Measurements from ENCODE around the gene APBB2. TPM values are rescaled to one million over a fixed set of nuclear protein-coding genes. Genes with fewer than 3 reads are reported as not detected.

Gene APBB2
- total and polyA plus RNA-seq, 2 of the 4 experiments (the other 2 are of a cell fraction), result 47.9 to 75.5 TPM

DNA sequence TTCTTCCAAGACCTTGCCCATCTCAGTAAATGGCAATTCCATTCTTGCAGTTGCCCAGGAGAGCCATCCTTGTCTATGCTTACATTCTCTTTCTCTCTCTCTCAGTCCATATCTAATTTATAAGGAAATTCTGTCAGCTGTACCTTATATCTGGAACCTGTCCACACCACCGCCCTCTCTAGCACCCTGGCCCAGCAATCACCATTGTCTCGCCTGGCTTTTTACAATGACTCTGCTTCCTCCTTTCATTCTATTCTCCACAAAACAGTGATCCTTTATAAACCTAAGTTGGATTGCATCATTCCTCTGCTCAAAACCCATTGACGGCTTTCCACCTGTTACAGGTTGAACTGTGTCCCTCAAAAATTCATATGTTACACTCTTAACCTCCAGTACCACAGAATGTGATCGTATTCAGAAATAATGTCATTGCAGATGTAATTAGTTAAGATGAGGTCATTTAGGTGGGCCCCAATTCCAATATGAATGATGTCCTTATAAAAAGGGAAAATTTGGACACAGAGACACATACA lies 31.3 kb downstream of the APBB2 start:
- Histone ChIP-seq H3K14ac (replicated peaks; ENCODE audit: low read depth, low read length) (0 out of 2 replicates have a peak overlapping the region, but pooled peaks have one; percentile 57), H3K4me2 (ENCODE audit: low read depth, low read length) (no peak overlapping the region), H2BK15ac (ENCODE audit: low read depth, low read length) (no peak overlapping the region), H2BK120ac (ENCODE audit: low read depth, low read length) (no peak overlapping the region), H4K5ac (ENCODE audit: low read depth, low read length) (no peak overlapping the region), H3K4me1 (ENCODE audit: control insufficient read depth, insufficient read depth, low read length) (peaks cover 9% of the 10 kb centered on the region), H3K4me3 (ENCODE audit: insufficient read depth, low read depth, low read length) (no peak overlapping the region), H4K20me1 (ENCODE audit: insufficient read depth, low read length) (peaks cover 7% of the 10 kb centered on the region; the same call in 1 of the 2 replicates), H2AK9ac (replicated peaks; ENCODE audit: low read depth, low read length, poor library complexity) (no peak overlapping the region), H2AFZ (replicated peaks; ENCODE audit: low read length, poor library complexity) (no peak overlapping the region), H3K36me3 (ENCODE audit: control insufficient read depth, insufficient read depth, low read length) (no peaks in the 10 kb centered on the region), H4K91ac (ENCODE audit: insufficient read depth, low read depth, low read length) (no peak overlapping the region), H3K56ac (ENCODE audit: extremely low read depth, insufficient read depth, low read length) (no peak overlapping the region), H3K9me1 (ENCODE audit: insufficient read depth, low read length) (peaks cover 5% of the 10 kb centered on the region), H4K8ac (ENCODE audit: low read depth in 2 of 2, low read length in 2 of 2) (no peak overlapping the region), H3K9ac (ENCODE audit: low read depth, low read length) (no peak overlapping the region), H3K9me3 (ENCODE audit: control insufficient read depth, insufficient read depth, low read length) (no peaks in the 10 kb centered on the region), H3K27me3 (ENCODE audit: control insufficient read depth, insufficient read depth, low read length) (no peaks in the 10 kb centered on the region), H3K27ac (ENCODE audit: insufficient read depth, low read length) (no peak overlapping the region), H3K79me1 (ENCODE audit: low read depth in 1 of 2, low read length in 2 of 2) (peaks cover 17 to 67% of the 10 kb centered on the region in 2 experiments), H2BK20ac (ENCODE audit: low read depth, low read length) (no peak overlapping the region), H2BK5ac (ENCODE audit: low read depth, low read length, poor library complexity, severe bottlenecking) (no peak overlapping the region), H3K23ac (ENCODE audit: low read depth, low read length) (no peak overlapping the region), H3K18ac (ENCODE audit: low read depth, low read length) (no peak overlapping the region), H2AK5ac (ENCODE audit: low read depth, low read length) (no peak overlapping the region), H3K4ac (ENCODE audit: low read depth, low read length) (no peak overlapping the region)
- ChIA-PET POLR2A (ENCODE audit: unreplicated experiment) (no interaction called here), CTCF (no interaction called here)
- in situ Hi-C loops (cut with MboI; ENCODE audit: low sequenced_read_pairs) (no loop called here), dilution Hi-C loops (cut with HindIII; ENCODE audit: low sequenced_read_pairs, unreplicated experiment) (no loop called here), intact Hi-C loops (cut with micrococcal nuclease) (no loop called here)
- WGBS, 2 experiments (ENCODE audit: extremely low coverage in 2 of 2, insufficient read length in 1 of 2), result 100% methylated on average over 2 of the region's 4 CpGs; no CpG with 5 or more reads in 1 of the 2 experiments
- TF ChIP-seq, protein P1, sequence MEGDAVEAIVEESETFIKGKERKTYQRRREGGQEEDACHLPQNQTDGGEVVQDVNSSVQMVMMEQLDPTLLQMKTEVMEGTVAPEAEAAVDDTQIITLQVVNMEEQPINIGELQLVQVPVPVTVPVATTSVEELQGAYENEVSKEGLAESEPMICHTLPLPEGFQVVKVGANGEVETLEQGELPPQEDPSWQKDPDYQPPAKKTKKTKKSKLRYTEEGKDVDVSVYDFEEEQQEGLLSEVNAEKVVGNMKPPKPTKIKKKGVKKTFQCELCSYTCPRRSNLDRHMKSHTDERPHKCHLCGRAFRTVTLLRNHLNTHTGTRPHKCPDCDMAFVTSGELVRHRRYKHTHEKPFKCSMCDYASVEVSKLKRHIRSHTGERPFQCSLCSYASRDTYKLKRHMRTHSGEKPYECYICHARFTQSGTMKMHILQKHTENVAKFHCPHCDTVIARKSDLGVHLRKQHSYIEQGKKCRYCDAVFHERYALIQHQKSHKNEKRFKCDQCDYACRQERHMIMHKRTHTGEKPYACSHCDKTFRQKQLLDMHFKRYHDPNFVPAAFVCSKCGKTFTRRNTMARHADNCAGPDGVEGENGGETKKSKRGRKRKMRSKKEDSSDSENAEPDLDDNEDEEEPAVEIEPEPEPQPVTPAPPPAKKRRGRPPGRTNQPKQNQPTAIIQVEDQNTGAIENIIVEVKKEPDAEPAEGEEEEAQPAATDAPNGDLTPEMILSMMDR (conservative IDR thresholded peaks at IDR 0.05; ENCODE audit: low read depth, low read length), result no peak
- 0 out of 2 replicates have a peak, but pooled peaks have one; percentile 41 for TF ChIP-seq CEBPB (IDR thresholded peaks at IDR 0.05; ENCODE audit: low read depth, low read length)
- TF ChIP-seq MAZ (IDR thresholded peaks at IDR 0.05; ENCODE audit: borderline replicate concordance, low read depth, low read length), result no peak
- BruUV-seq (replicated peaks), result no TSS peak
- ATAC-seq (ENCODE audit: low read depth), result no peak
- no peak for DNase-seq

Measured in IMR-90 (cell line).